H1 (cell line): ENCODE measurements around the gene CIB2. TPM values are rescaled to one million over a fixed set of nuclear protein-coding genes. Genes with fewer than 3 reads are reported as not detected.

Experiments used
- CHD2 ChIP-seq: IDR thresholded peaks from 2 replicates; pipeline ENCODE4 v1.6.1; 2012; ENCODE audit warnings: low read length, improper control_type of control experiment
- KDM1A ChIP-seq: fragments of 200-600, 300-600 bp; sonication (generic); IDR thresholded peaks from 2 replicates; pipeline ENCODE4 v1.7.1; 2016; ENCODE audit warnings: mild to moderate bottlenecking, low read length, borderline replicate concordance
- KDM5A ChIP-seq: fragments of 200-600 bp; IDR thresholded peaks from 2 replicates; pipeline ENCODE4 v1.7.1; 2012; ENCODE audit warnings: mild to moderate bottlenecking, low read length, inconsistent platforms, mixed read lengths
- POLR2AphosphoS5 ChIP-seq: IDR thresholded peaks from 2 replicates; pipeline ENCODE4 v1.6.1; 2011; ENCODE audit warnings: low read depth, low read length
- RAD21 ChIP-seq, 2 experiments: IDR thresholded peaks in 1 of 2; conservative IDR thresholded peaks in 1 of 2; 2 replicates each; pipeline ENCODE4 v1.6.1; 2011; ENCODE audit warnings: low read depth in 2 of 2, low read length in 2 of 2, improper control_type of control experiment in 1 of 2, inconsistent platforms in 1 of 2, mild to moderate bottlenecking in 1 of 2, moderate library complexity in 1 of 2
- RNF2 ChIP-seq: fragments of 200-900, 300-1000 bp; sonication (generic); IDR thresholded peaks from 2 replicates; pipeline ENCODE4 v1.7.1; 2016; ENCODE audit warnings: borderline replicate concordance, low read depth, mild to moderate bottlenecking, antibody characterized with exemption, low read length; ENCODE audit not compliant: poor library complexity, severe bottlenecking; ENCODE audit errors: missing control alignments
- SP4 ChIP-seq: IDR thresholded peaks from 2 replicates; pipeline ENCODE4 v1.6.1; 2012; ENCODE audit warnings: low read length, inconsistent platforms
- TAF1 ChIP-seq: IDR thresholded peaks from 2 replicates; pipeline ENCODE4 v1.6.1; 2011; ENCODE audit warnings: mild to moderate bottlenecking, low read depth, low read length
- TCF12 ChIP-seq: IDR thresholded peaks from 2 replicates; pipeline ENCODE4 v1.6.1; 2011; ENCODE audit warnings: low read depth, mild to moderate bottlenecking, low read length
- polyA plus RNA-seq, 7 experiments: library from polyadenylated mRNA; depleted of rRNA in 3 of 7; stranded (reverse) in 5 of 7; unstranded in 2 of 7; fragments of >200 nt in 5 of 7; fragments of 200-250 nt in 2 of 7; gene quantifications; 1 replicate in 5 of 7; 2 replicates in 1 of 7; 4 replicates in 1 of 7; pipeline versions ENCODE4 v1.2.1 to v1.2.3, GENCODE V29; 2011 to 2013; ENCODE audit warnings: missing spikeins in 2 of 7, mixed read lengths in 2 of 7
- total RNA-seq: library from RNA; stranded (reverse); fragmentation: NEBNext Ultra II Directional; extraction: Animal tissue kit (Norgen Biotek cat#: 25700); gene quantifications from 2 replicates; pipeline ENCODE4 v1.2.1, GENCODE V29; 2021
- TF ChIP-seq, protein P1 (sequence below): IDR thresholded peaks from 2 replicates; pipeline ENCODE4 v1.6.1; 2012; ENCODE audit warnings: inconsistent platforms
- TF ChIP-seq, protein P2 (sequence below): fragments of 300-600 bp; sonication (generic); IDR thresholded peaks from 2 replicates; pipeline ENCODE4 v1.7.1; 2012; ENCODE audit warnings: low read length, moderate library complexity, mild to moderate bottlenecking, inconsistent platforms; ENCODE audit not compliant: insufficient replicate concordance

The CIB2 gene
- total and polyA plus RNA-seq, 2 of the 8 experiments (the other 6 are each of a cell fraction or from before 2014, with no cell fraction given): 41.5 to 45.8 TPM

DNA sequence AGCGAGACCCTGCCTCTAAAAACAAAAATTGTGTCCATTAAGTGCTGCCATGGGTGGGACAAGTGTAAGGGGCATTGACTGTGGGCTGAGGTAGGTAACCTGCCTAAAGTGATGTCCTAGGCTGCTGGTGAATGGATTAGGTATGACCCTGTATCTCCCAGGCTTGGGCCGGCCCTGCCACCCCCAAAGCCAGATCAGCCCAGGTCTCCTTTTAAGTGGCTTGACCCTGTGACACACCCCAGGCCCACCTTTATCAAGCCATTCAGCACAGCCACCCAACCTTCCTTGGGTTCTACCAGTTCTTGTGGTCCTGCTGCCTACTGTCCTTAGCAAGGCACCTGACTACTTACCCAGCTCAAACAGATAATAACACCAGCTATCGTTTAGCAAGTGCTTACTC is 18.7 kb downstream of the CIB2 start (continued):
- TF ChIP-seq RNF2: no peak
- TF ChIP-seq, protein P1, sequence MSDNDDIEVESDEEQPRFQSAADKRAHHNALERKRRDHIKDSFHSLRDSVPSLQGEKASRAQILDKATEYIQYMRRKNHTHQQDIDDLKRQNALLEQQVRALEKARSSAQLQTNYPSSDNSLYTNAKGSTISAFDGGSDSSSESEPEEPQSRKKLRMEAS: no peak
- no peak for TF ChIP-seq TAF1
- no peak for TF ChIP-seq POLR2AphosphoS5
- TF ChIP-seq KDM1A: no peak
- TF ChIP-seq CHD2: no peak
- TF ChIP-seq, protein P2, sequence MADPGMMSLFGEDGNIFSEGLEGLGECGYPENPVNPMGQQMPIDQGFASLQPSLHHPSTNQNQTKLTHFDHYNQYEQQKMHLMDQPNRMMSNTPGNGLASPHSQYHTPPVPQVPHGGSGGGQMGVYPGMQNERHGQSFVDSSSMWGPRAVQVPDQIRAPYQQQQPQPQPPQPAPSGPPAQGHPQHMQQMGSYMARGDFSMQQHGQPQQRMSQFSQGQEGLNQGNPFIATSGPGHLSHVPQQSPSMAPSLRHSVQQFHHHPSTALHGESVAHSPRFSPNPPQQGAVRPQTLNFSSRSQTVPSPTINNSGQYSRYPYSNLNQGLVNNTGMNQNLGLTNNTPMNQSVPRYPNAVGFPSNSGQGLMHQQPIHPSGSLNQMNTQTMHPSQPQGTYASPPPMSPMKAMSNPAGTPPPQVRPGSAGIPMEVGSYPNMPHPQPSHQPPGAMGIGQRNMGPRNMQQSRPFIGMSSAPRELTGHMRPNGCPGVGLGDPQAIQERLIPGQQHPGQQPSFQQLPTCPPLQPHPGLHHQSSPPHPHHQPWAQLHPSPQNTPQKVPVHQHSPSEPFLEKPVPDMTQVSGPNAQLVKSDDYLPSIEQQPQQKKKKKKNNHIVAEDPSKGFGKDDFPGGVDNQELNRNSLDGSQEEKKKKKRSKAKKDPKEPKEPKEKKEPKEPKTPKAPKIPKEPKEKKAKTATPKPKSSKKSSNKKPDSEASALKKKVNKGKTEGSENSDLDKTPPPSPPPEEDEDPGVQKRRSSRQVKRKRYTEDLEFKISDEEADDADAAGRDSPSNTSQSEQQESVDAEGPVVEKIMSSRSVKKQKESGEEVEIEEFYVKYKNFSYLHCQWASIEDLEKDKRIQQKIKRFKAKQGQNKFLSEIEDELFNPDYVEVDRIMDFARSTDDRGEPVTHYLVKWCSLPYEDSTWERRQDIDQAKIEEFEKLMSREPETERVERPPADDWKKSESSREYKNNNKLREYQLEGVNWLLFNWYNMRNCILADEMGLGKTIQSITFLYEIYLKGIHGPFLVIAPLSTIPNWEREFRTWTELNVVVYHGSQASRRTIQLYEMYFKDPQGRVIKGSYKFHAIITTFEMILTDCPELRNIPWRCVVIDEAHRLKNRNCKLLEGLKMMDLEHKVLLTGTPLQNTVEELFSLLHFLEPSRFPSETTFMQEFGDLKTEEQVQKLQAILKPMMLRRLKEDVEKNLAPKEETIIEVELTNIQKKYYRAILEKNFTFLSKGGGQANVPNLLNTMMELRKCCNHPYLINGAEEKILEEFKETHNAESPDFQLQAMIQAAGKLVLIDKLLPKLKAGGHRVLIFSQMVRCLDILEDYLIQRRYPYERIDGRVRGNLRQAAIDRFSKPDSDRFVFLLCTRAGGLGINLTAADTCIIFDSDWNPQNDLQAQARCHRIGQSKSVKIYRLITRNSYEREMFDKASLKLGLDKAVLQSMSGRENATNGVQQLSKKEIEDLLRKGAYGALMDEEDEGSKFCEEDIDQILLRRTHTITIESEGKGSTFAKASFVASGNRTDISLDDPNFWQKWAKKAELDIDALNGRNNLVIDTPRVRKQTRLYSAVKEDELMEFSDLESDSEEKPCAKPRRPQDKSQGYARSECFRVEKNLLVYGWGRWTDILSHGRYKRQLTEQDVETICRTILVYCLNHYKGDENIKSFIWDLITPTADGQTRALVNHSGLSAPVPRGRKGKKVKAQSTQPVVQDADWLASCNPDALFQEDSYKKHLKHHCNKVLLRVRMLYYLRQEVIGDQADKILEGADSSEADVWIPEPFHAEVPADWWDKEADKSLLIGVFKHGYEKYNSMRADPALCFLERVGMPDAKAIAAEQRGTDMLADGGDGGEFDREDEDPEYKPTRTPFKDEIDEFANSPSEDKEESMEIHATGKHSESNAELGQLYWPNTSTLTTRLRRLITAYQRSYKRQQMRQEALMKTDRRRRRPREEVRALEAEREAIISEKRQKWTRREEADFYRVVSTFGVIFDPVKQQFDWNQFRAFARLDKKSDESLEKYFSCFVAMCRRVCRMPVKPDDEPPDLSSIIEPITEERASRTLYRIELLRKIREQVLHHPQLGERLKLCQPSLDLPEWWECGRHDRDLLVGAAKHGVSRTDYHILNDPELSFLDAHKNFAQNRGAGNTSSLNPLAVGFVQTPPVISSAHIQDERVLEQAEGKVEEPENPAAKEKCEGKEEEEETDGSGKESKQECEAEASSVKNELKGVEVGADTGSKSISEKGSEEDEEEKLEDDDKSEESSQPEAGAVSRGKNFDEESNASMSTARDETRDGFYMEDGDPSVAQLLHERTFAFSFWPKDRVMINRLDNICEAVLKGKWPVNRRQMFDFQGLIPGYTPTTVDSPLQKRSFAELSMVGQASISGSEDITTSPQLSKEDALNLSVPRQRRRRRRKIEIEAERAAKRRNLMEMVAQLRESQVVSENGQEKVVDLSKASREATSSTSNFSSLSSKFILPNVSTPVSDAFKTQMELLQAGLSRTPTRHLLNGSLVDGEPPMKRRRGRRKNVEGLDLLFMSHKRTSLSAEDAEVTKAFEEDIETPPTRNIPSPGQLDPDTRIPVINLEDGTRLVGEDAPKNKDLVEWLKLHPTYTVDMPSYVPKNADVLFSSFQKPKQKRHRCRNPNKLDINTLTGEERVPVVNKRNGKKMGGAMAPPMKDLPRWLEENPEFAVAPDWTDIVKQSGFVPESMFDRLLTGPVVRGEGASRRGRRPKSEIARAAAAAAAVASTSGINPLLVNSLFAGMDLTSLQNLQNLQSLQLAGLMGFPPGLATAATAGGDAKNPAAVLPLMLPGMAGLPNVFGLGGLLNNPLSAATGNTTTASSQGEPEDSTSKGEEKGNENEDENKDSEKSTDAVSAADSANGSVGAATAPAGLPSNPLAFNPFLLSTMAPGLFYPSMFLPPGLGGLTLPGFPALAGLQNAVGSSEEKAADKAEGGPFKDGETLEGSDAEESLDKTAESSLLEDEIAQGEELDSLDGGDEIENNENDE: no peak
- TF ChIP-seq SP4: no peak
- no peak for TF ChIP-seq TCF12
- no peak for TF ChIP-seq KDM5A
- no peak for TF ChIP-seq RAD21 (IDR thresholded peaks at IDR 0.05 in 1 of 2, conservative IDR thresholded peaks at IDR 0.05 in 1 of 2; ENCODE audit: low read depth in 2 of 2, low read length in 2 of 2)
